Measurements from ENCODE around the gene SLC1A2. TPM values are rescaled to one million over a fixed set of nuclear protein-coding genes. Genes with fewer than 3 reads are reported as not detected.
A peak's percentile ranks its signal among the peaks of the same experiment; 100 is the strongest.

The SLC1A2 gene
- total RNA-seq, 1 experiment from 2014 or later, result 1.7 TPM

DNA sequence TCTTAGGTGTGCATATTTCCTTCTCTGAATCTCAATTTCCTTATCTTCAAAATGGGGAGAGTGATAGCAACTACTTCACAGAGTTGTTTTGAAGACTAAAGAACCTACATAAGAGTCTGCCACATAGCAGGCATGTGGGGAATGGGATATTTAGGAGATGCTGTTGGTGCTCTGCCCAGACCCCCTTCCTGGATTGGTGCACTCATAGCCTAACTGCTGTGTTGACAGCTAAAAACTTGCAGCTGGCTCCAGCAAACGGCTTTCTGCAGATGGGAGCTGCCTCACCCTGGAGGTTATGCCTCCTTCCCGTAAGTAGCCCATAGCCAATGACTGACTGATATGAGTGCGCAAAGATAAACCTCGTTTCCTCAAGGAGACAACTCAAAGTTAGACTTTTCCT is 174.3 kb downstream of the SLC1A2 start:
- DNase-seq (ENCODE audit: low spot score), result no peak

DNA sequence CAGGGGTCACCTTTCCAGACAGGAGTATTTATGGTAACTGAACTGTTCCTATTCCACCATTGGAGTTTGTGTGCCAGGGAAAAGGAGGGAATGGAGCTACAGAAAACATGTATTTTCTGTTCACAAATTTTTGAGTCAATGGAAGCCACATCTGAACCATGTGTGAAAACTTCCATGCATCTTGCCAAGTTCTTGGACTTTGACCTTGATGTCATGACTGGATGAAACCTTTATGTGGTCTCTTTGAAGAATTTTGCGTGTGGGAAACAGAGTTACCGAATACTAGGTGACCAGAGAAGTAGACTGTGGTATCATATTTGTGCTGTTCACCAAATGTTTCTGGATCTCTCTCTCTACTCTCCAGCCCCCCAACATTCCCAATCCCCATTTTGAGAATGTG is 175.6 kb downstream of the SLC1A2 start:
- DNase-seq (ENCODE audit: low spot score), result no peak

DNA sequence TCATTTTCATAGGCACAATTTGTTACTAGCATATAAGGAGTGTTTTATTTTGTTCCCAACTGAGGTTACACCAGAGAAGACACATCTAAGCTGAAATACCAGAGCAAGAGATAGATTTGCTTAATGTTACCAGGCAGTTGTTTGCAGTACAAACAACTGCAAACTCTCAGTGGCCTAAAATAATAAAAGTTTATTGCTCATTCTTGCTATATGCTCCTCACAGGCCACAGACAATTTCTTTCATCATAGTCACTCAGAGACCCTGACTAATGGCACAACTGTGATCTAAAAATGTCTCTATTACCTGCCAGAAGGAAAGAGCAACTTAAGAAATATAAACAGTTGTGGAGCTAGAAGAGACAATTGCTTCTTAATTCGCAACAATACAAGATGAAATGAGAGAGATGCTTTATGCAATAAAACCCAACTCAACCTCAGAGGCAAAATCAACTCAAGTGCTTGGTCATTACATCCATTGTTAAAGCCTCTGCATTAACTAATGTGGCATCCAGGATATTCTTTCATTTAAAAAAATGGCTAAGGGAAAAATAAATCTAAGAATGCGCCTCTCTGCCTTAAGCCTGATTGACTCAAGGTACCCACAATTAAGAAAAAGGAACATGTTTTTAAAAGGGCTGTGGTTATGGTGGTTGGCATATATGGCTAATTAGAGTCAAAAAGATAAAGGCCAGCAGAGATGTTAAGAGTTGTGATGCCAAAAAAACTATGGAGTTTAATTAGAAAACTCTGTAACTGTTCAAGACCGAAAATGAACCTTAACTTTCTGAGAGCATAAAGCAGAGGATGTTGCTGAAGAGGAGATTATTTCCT is 176.7 kb downstream of the SLC1A2 start:
- DNase-seq (ENCODE audit: low spot score), result no peak

DNA sequence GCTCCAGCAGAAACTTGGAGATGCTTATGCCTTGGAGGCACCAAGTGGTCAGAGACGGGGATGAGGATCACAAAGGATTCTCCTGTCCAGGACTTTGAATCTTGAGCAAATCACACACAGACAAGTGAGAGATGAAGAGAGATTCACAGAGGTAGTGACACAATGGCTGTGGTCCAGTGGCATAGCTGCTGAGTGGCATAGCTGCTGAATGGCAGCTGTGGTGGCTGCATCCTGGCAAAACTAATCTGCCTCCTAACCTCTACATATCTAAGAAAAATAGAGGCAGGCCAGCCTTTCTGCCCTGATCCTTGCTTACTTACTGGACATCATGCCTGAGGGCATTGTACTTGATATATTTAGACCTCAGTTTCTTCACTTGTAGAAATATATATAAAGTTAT is 177.8 kb downstream of the SLC1A2 start:
- DNase-seq (ENCODE audit: low spot score), result no peak

DNA sequence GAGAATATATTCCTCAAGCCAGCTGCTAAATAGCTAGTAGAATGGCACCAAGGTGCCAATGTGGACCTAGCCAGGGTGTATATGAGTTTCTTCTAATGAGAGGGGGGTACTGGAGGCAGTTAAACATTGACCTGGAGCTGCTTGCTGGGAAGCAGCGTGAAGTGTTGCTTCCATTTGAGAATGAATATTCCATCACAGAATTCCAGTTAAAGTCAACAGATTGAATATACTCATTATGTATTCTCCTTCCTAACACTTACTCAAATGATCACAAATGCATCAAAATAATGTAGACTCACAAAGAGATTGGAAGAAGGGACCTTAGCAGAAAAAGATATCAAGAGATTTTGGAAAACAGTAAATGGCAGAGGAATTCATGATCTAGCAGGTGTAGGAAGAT is 178.3 kb downstream of the SLC1A2 start:
- no peak for DNase-seq (ENCODE audit: low spot score)

DNA sequence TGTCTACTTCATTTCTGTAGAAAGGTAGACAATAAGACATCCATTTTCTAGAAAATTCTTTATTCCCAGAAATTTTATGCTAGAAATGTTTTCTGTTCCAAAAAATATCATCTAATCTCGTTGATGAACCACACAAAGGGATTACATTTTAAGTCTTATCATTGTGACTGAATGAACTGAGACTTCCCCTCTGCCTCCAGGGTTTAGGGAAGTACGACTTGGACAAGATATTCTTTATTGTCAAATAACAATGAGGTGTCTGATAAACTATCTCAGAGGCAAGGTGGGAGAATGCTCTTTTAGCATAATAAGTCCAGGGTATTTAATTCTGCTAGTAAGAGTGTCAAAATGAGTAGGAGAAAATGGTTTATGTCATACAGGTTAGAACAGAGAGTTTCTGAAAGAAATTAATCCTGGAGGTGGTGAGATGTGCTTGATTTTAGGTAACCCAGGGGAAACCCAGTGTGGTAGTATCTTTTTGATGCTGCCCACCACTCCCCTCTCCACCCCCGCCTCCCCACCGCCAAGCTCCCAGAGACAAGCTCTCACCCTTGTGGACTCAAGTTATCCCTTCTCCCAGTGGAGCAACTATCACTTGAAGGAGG is 179.8 kb downstream of the SLC1A2 start:
- DNase-seq (ENCODE audit: low spot score), result no peak

DNA sequence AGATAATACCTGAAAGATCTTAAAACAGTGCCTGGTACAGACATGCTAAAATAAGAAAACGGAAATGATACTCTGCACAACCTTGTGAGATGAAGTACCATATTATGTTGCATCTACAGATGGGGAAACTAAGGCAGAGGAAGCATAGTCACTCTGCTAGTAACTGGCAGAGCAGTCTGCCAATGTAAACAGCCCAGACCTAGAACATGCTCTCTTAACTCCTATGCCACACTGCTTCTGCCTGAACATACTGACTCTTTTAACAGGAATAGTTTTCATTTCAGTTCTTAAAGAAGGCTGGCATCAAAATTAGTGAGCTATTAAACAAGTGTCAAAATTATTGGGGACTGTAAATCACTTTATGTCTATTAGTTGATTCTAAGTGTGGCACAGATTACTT is 180.5 kb downstream of the SLC1A2 start:
- DNase-seq (ENCODE audit: low spot score), result no peak

DNA sequence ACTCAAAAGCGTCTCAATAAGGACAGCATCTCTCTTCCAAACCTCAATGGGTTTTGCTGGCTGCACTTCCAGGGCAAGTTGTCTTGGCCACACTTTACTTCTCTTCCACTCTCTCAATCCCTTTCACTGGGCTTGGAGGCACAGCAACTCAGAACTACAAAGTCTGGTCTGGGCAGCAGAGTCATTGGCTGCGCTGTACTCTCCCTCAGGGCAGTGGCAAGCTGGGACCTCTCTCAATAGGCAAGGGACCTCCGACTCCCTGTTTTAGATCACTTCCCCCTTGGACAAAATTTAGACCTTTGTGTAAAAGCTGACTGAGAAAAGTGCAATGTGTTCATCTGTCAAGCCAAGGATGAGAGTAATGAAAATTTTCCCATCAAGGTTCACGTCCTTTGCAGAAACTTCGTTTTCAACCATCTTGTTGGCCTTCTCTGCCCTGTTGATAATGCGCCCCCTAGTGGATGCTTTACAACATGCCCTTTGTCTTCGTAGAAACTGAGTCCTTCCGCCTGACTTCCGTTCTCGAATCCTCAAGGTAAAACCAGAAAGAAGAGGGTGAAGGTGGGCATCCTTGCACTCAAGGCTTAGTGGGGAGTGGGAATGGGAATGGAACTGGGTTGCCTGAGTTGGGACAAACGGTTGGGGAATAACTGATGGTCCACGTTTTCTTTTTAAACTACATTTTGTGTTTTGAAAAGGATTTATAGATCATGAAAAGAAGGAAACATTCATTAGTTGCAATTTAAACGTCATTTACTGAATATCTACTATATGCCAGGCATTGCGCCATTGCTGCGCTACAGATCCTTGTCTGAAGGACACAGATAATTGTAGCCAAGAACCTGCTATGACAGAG is 181.3 kb downstream of the SLC1A2 start:
- peak; percentile 44 for DNase-seq (ENCODE audit: low spot score)

DNA sequence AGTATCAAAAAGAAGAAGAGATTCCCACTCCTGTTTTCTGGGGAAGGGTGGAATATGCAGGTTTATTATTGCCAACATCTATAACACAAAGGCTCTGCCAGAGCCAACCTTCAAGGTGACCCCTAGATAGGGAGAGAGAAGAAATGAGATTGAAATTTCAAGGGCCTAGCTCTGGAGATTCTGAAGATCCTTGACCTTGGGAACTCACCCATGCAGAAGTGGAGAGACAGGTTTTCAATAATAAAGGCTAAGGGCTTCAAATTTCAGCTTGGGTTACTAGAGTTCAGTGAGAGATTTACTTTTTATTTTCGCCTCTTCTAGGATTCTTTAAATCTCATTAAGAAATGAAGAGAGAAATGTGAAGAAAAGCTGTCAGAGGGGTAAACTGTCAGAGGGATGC is 182.0 kb downstream of the SLC1A2 start:
- DNase-seq (ENCODE audit: low spot score), result no peak

DNA sequence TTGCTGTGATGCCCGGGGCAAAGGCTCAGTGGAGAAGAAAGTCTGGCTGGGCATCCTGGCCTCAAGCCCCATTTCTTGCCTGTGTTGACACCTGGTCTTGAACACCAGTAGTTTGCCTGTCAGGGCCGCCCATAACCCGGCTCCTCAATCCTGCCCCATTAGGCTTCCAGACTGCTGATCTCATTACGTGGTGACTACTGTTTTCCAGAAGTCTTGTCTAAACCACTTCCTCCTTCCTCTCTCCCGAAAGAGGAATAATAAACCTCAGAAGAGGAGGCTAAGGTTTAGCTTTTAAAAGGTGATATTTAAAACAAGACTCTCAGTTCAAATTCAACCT is 182.7 kb downstream of the SLC1A2 start:
- peak; percentile 94 for DNase-seq (ENCODE audit: low spot score)

DNA sequence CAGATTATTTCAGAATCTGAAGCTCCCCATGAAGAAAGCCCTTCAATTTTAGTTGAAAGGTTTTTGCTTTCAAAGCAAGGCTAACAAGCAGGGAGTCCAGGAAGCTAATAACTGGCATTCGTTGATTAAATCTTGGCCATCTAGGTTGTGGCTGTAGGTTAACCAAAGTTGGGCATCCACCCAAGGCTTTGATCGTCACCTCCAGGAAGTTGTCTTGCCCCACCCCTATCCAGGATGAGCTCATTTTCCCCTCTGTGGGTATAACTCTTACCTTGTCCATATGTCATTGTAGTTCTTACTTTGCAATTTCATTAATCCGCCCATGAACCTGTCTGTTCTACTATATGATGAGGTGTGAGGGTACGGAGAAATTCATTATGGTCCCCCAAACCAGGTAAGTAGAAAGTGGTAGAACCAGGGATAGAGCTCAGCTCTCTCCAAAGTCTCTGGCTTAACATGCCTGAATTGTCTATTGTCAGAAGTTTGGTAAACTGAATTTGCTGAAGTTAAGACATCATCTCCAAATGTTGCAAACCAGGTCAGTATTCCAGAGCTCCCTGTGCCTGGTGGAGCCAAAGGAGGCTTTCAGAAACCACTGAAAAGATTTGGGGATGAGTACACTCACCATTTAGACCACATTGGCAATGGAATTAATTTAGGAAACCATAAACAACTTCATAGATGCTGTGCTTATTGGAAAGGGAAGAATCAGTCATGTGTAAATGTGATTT is 183.3 kb downstream of the SLC1A2 start:
- peak; percentile 95 for DNase-seq (ENCODE audit: low spot score)

DNA sequence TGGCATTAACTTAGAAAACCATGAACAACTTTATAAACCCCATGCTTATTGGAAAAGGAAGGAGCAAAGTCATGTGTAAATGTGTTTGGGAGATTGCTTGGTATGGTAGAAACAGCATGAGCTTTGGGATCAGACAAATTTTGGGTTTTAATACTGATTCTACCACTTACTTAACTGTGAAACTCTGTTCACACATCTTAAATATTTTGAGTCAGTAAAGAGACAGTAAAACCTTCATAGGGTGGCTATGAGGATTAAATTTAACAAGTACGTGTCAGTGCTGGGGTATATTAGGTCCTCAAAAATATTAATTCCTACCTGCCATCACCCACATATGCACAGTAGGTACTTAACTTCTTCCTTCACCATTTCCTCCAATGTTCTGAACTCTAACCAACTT is 183.9 kb downstream of the SLC1A2 start:
- no peak for DNase-seq (ENCODE audit: low spot score)

DNA sequence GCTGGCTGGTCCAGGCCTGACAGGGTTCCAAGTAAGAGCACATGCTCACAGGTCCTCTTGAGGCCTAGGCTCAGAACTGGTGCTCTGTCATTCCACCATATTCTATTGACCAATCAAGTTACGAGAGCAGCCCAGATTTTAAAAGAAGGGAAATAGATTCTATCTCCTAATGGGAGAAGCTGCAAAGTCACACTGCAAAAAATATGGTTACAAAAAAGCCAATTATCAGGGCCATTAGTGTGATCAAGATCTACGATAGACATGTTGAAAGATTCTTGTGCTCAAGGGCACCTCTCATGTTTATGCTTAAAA is 184.2 kb downstream of the SLC1A2 start:
- no peak for DNase-seq (ENCODE audit: low spot score)

DNA sequence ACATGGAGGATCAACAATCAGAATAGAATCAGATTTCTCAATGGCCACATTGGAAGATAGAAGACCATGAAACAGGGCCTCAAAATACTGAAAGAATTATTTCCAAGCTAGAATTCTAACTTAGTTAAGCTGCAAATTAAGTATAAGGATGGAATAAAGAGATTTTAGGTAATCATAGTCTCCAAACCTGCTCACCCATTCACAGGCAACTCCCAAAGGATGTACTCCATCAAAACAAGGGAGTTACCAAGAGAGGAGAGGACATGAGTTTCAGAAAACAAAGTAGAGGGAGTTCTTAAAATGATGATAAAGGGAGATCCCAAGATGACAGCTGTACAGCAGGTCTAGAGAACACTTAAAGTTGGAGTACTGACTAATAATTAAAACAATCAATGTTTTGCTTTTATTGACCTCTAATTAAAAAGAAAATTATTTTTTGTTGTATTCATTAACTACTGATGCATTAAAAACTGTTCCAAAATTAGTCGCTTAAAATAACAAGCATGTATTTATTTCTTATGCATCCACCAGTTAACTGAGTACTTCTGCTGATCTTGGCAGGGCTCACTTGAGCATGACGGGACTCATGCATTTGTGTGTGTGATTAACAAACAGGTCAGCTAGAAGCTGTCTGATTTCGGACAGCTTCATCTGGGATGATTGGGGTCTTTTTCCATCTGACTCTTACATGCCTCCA is 184.8 kb downstream of the SLC1A2 start:
- no peak for DNase-seq (ENCODE audit: low spot score)

DNA sequence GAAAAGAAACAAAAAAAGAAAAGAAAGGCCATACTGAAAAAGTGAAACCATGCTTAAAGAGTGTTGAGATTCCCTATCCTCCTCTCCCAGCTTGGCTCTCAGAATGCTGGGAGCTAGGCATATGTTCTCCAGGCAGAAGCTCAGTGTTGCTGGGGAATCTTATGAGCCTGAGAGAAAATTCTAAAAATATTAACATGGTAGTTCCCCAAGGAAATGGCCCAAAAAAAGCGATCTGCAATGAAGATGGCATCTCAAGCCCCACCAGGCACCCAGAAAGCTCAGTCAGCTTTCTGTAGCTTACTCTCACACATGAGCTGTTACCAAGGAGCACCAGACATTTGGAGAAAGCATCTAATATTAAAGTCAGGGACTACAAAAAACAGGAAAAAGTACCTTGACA is 185.8 kb downstream of the SLC1A2 start:
- no peak for DNase-seq (ENCODE audit: low spot score)

DNA sequence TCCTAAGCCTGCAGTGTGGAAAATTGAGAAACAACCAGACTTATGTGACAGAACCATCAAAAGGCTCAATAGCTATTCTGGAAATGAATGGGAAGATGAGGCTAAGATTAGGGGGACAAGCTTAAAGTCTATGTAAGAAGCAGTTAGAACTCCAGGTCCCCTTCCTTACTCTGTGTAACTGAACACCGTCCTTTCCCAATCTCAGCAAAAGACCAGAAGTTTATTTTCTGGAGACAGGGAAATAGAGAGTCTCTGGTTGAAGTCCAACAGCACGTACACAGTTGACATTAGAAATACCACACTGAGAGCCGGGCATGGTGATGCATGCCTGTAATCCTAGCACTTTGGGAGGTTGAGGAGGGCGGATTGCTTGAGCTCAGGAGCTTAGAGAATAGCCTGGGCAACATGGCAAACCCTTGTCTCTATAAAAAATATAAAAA is 186.4 kb downstream of the SLC1A2 start:
- peak; percentile 42 for DNase-seq (ENCODE audit: low spot score)

DNA sequence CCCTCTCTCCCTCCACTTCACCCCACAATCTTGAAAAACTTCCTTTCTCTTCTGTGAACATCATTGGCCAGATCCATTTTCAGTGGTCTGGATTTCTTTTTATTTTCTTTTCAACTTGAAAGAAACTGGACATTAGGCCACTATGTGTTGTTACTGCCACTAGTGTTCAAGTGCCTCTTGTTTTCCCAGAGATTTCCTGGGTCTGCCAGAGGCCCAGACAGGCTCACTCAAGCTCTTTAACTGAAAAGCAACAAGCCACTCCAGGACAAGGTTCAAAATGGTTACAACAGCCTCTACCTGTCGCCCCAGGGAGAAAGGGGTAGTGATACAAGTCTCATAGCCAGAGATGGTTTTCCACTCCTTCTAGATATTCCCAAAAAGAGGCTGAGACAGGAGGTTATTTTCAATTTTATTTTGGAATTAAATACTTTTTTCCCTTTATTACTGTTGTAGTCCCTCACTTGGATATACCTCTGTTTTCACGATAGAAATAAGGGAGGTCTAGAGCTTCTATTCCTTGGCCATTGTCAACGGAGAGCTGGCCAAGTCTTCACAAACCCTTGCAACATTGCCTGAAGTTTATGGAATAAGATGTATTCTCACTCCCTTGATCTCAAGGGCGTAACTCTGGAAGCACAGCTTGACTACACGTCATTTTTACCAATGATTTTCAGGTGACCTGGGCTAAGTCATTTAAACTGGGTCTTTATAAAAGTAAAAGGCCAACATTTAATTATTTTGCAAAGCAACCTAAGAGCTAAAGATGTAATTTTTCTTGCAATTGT is 188.1 kb downstream of the SLC1A2 start:
- DNase-seq (ENCODE audit: low spot score), result no peak

DNA sequence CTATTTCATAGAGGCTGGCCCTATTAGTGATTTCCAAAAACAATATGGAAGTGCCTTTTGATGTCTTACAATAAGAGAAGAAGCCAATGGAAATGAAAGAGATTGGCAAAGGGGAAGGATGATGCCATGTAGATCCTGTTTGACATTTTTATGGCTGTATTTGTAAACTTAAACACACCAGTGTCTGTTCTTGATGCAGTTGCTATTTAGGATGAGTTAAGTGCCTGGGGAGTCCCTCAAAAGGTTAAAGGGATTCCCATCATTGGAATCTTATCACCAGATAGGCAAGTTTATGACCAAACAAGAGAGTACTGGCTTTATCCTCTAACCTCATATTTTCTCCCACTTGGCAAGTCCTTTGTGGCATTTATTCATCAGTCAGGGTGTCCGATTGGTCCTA is 189.0 kb downstream of the SLC1A2 start:
- no peak for DNase-seq (ENCODE audit: low spot score)

DNA sequence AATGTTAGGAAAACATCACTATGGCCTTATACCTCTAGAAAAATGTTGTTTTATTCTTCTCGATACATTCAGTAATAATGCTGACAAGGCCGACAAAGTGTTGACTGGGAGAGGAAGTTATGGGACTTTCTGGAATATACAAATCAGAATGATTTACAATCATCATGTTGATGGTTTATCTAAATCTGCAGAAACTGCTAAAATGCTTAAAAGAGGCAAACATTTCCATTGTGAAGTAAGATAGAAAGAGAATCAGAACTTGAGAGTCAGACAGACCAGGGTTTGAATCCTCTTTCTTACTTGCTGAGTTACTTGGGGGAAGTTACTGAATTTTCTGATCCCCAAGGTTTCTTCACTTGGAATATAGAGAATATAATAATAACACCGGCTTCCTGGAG is 191.0 kb downstream of the SLC1A2 start:
- DNase-seq (ENCODE audit: low spot score), result no peak

DNA sequence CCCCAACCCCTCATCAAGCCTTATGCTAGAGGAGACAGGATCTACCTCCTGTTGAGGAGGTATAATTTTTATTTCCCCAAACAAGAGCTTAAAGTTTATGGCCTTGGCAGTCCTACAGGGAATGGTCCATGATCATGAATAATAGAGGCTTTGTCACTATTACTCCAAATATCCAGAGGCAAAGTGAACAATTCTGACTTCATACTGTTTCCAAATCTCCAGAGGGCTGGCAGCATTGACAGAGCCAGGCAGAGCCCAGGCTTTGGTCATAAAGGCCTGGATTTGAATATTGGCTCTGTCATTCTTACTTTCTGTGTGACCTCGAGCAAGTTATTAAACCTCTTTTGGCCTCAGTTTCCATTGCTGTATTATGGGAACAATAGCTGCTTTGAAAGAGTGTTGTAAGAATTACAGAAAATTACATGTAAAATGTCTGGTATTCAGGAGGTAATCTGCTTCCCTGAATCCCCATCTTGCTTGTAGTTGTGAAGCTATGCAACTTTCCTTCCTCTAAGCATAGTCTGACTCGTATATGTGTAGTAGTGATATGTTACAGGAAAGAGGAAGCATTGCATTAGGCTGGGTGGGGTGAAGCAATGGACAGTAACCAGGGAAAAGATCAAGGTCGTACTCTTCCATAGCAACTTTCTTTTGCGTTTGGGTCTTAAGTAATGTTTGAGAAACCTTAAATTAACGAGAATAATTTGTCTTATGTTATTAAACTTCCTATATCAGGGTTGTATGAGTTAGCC is 191.6 kb downstream of the SLC1A2 start:
- DNase-seq (ENCODE audit: low spot score), result no peak
